A549 (cell line): ENCODE data around the gene LIMS4.
"Not testable (repeated sequence)": the region's sequence is repeated elsewhere in the genome, so short reads cannot be mapped to it uniquely, and the experiment has no call there.

Experiments used
- CTCF ChIP-seq: fragments of >200 bp; sonication (Bioruptor Twin); formaldehyde crosslinking; IDR thresholded peaks from 3 replicates; pipeline ENCODE4 v1.5.1; 2016
- HDAC2 ChIP-seq: fragments of 200-600 bp; sonication (generic); IDR thresholded peaks from 2 replicates; pipeline ENCODE4 v1.6.1; 2016

DNA sequence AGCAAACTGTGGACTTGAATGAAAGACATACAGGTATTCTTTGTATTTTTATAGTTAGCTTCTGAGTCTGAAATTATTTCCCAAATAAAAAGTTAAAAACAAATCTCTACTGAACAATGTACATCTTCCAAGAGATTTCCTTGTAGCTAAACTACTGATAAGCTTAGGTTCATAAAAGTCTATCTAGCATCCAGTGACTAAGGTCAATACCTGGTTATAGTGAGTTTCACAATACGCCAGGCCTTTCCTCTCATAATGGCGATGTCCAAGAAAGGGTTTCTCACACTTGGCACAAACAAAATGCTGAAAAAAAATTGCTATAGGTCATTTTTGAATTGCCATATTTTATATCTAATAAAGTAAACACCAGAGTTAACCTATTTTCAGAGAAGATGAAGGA lies 21.7 kb downstream of the LIMS4 start:
- not testable (repeated sequence) for TF ChIP-seq CTCF, HDAC2
